Astrocyte (in vitro differentiated cells and primary cell): Measurements from ENCODE around the gene OPCML. TPM values are rescaled to one million over a fixed set of nuclear protein-coding genes. Genes with fewer than 3 reads are reported as not detected.

Experiments used
- DNase-seq: peaks from one replicate; pipeline ENCODE4 v3.0.0-alpha.2; 2010; ENCODE audit warnings: low read depth
- FAIRE-seq: peaks from 2 replicates; lab custom pipeline; 2011; peaks lifted over from hg19 to GRCh38; lab: Jason Lieb, UNC
- H2AFZ ChIP-seq: 2 replicates; pipeline ENCODE4 v1.6.0; 2012; ENCODE audit warnings: low read depth, low read length, inconsistent platforms
- H3K27ac ChIP-seq: 2 replicates; pipeline ENCODE4 v1.5.1; 2011; ENCODE audit warnings: low read depth, low read length, inconsistent platforms
- H3K27me3 ChIP-seq: 2 replicates; pipeline ENCODE4 v1.6.0; 2011; ENCODE audit warnings: low read length, inconsistent platforms; ENCODE audit not compliant: insufficient read depth
- H3K36me3 ChIP-seq: 2 replicates; pipeline ENCODE4 v1.5.1; 2011; ENCODE audit warnings: low read length, inconsistent platforms; ENCODE audit not compliant: insufficient read depth
- H3K4me1 ChIP-seq: 2 replicates; pipeline ENCODE4 v1.5.1; 2011; ENCODE audit warnings: low read length, inconsistent platforms; ENCODE audit not compliant: insufficient read depth
- H3K4me2 ChIP-seq: 2 replicates; pipeline ENCODE4 v1.6.0; 2012; ENCODE audit warnings: low read length, inconsistent platforms
- H3K4me3 ChIP-seq: 2 replicates; pipeline ENCODE4 v1.5.1; 2011; ENCODE audit warnings: low read depth, mild to moderate bottlenecking, low read length, inconsistent platforms; ENCODE audit not compliant: insufficient read depth
- H3K79me2 ChIP-seq: 2 replicates; pipeline ENCODE4 v1.6.0; 2012; ENCODE audit warnings: mild to moderate bottlenecking, low read length, inconsistent platforms; ENCODE audit not compliant: insufficient read depth
- H3K9ac ChIP-seq: 2 replicates; pipeline ENCODE4 v1.6.0; 2012; ENCODE audit warnings: mild to moderate bottlenecking, low read length, inconsistent platforms
- H3K9me3 ChIP-seq: 2 replicates; pipeline ENCODE4 v1.5.1; 2012; ENCODE audit warnings: low read depth, mild to moderate bottlenecking, low read length, inconsistent platforms; ENCODE audit not compliant: insufficient read depth
- H4K20me1 ChIP-seq: 2 replicates; pipeline ENCODE4 v1.6.0; 2012; ENCODE audit warnings: low read length, inconsistent platforms; ENCODE audit not compliant: insufficient read depth
- H3K27ac Mint-ChIP-seq: one replicate; pipeline ENCODE4 v1.8.0; 2021; ENCODE audit warnings: mild to moderate bottlenecking, mixed read lengths; ENCODE audit not compliant: unreplicated experiment
- H3K27me3 Mint-ChIP-seq: one replicate; pipeline ENCODE4 v1.8.0; 2021; ENCODE audit warnings: low read depth, mixed read lengths; ENCODE audit not compliant: unreplicated experiment
- H3K36me3 Mint-ChIP-seq: one replicate; pipeline ENCODE4 v1.8.0; 2021; ENCODE audit warnings: low read depth, mixed read lengths; ENCODE audit not compliant: unreplicated experiment
- H3K4me1 Mint-ChIP-seq: one replicate; pipeline ENCODE4 v1.8.0; 2021; ENCODE audit warnings: low read depth, mixed read lengths; ENCODE audit not compliant: unreplicated experiment
- H3K4me3 Mint-ChIP-seq: one replicate; pipeline ENCODE4 v1.8.0; 2021; ENCODE audit warnings: mild to moderate bottlenecking, moderate library complexity, mixed read lengths; ENCODE audit not compliant: unreplicated experiment
- H3K9me3 Mint-ChIP-seq: one replicate; pipeline ENCODE4 v1.8.0; 2021; ENCODE audit warnings: mild to moderate bottlenecking, mixed read lengths; ENCODE audit not compliant: unreplicated experiment
- CTCF ChIP-seq: IDR thresholded peaks from 2 replicates; pipeline ENCODE4 v1.5.1; 2011; ENCODE audit warnings: low read depth, mild to moderate bottlenecking, inconsistent platforms, low read length, moderate library complexity; ENCODE audit not compliant: insufficient read depth
- EZH2 ChIP-seq: IDR thresholded peaks from 2 replicates; pipeline ENCODE4 v1.6.1; 2012; ENCODE audit warnings: mild to moderate bottlenecking, low read length, inconsistent platforms; ENCODE audit not compliant: insufficient read depth
- total RNA-seq: library from RNA; stranded (reverse); gene quantifications from 2 replicates; pipeline ENCODE4 v1.2.1, GENCODE V29; 2021

OPCML gene
- total RNA-seq, 1 donor from 2014 or later = 7.9 TPM

- Histone ChIP-seq H3K4me1 (no peaks in the 10 kb centered on the region), H3K9me3 (no peaks in the 10 kb centered on the region), H3K9ac (no peak overlapping the region), H3K36me3 (no peaks in the 10 kb centered on the region), H3K79me2 (no peaks in the 10 kb centered on the region), H3K27me3 (no peaks in the 10 kb centered on the region), H2AFZ (no peak overlapping the region), H3K4me2 (no peak overlapping the region), H4K20me1 (no peaks in the 10 kb centered on the region), H3K27ac (no peak overlapping the region), H3K4me3 (no peak overlapping the region)
- peaks cover 34% of the 10 kb centered on the region for H3K27me3 Mint-ChIP-seq
- no peak for FAIRE-seq
- H3K9me3 Mint-ChIP-seq = no peaks in the 10 kb centered on the region
- no peak for DNase-seq
- no peaks in the 10 kb centered on the region for H3K36me3 Mint-ChIP-seq
- no peaks in the 10 kb centered on the region for H3K4me1 Mint-ChIP-seq
- H3K4me3 Mint-ChIP-seq = no peak overlapping the region
- no peak for TF ChIP-seq CTCF
- TF ChIP-seq EZH2 = no peak
- no peak overlapping the region for H3K27ac Mint-ChIP-seq
Observed at GRCh38 chr11:133181667-133182066, 350.6 kb downstream of the OPCML start.

GRCh38 chr11:133181066-133181465 is 351.2 kb downstream of the OPCML start:
- Histone ChIP-seq H3K27ac (no peak overlapping the region), H4K20me1 (no peaks in the 10 kb centered on the region), H3K79me2 (no peaks in the 10 kb centered on the region), H3K4me1 (no peaks in the 10 kb centered on the region), H3K9ac (no peak overlapping the region), H3K9me3 (no peaks in the 10 kb centered on the region), H3K4me2 (no peak overlapping the region), H2AFZ (no peak overlapping the region), H3K27me3 (no peaks in the 10 kb centered on the region), H3K4me3 (no peak overlapping the region), H3K36me3 (no peaks in the 10 kb centered on the region)
- DNase-seq (no peak), FAIRE-seq (no peak)
- H3K27me3 Mint-ChIP-seq = peaks cover 34% of the 10 kb centered on the region
- no peaks in the 10 kb centered on the region for H3K9me3 Mint-ChIP-seq
- H3K4me1 Mint-ChIP-seq = no peaks in the 10 kb centered on the region
- H3K4me3 Mint-ChIP-seq = no peak overlapping the region
- no peak overlapping the region for H3K27ac Mint-ChIP-seq
- no peak for TF ChIP-seq EZH2
- no peak for TF ChIP-seq CTCF
- no peaks in the 10 kb centered on the region for H3K36me3 Mint-ChIP-seq

GRCh38 chr11:133180201-133180600 is 352.1 kb downstream of the OPCML start:
- peaks cover 34% of the 10 kb centered on the region for H3K27me3 Mint-ChIP-seq
- peaks cover 2% of the 10 kb centered on the region for H3K4me1 Mint-ChIP-seq
- no peak for FAIRE-seq
- DNase-seq = no peak
- H3K9ac ChIP-seq = no peak overlapping the region
- no peaks in the 10 kb centered on the region for H3K27me3 ChIP-seq
- no peak overlapping the region for H3K27ac Mint-ChIP-seq
- no peaks in the 10 kb centered on the region for H4K20me1 ChIP-seq
- no peaks in the 10 kb centered on the region for H3K9me3 Mint-ChIP-seq
- no peaks in the 10 kb centered on the region for H3K9me3 ChIP-seq
- no peaks in the 10 kb centered on the region for H3K36me3 Mint-ChIP-seq
- H3K4me2 ChIP-seq = no peak overlapping the region
- no peak overlapping the region for H2AFZ ChIP-seq
- TF ChIP-seq EZH2 = no peak
- no peak overlapping the region for H3K27ac ChIP-seq
- no peaks in the 10 kb centered on the region for H3K4me1 ChIP-seq
- no peak overlapping the region for H3K4me3 Mint-ChIP-seq
- H3K36me3 ChIP-seq = no peaks in the 10 kb centered on the region
- H3K79me2 ChIP-seq = no peaks in the 10 kb centered on the region
- no peak overlapping the region for H3K4me3 ChIP-seq
